H1 (cell line): ENCODE measurements around the gene ACBD6. TPM values are rescaled to one million over a fixed set of nuclear protein-coding genes. Genes with fewer than 3 reads are reported as not detected.

Experiments used
- CTCF ChIA-PET: fragments of 300-600 bp; sonication (Branson Sonifier 250); formaldehyde crosslinking; loops from one replicate; lab custom pipeline; 2021; ENCODE audit not compliant: partially characterized antibody; lab: Charles Lee
- POLR2A ChIA-PET: fragments of 300-600 bp; sonication (Branson Sonifier 250); formaldehyde crosslinking; loops from one replicate; lab custom pipeline; 2021; ENCODE audit warnings: inconsistent platforms; ENCODE audit not compliant: partially characterized antibody; lab: Charles Lee
- DNase-seq, 2 experiments: peaks; one replicate each; pipeline versions ENCODE4 v3.0.0 to v3.0.0-alpha.2; 2010 to 2022; ENCODE audit warnings: low spot score in 2 of 2, low read depth in 1 of 2, mixed read lengths in 1 of 2
- FAIRE-seq: peaks from 2 replicates; lab custom pipeline; 2011; peaks lifted over from hg19 to GRCh38; lab: Jason Lieb, UNC
- H2AFZ ChIP-seq: 2 replicates; pipeline ENCODE4 v1.8.1; 2012; ENCODE audit warnings: low read length, inconsistent platforms
- H2AK5ac ChIP-seq: 2 replicates; pipeline ENCODE4 v1.6.1; 2013; ENCODE audit warnings: low read depth, low read length
- H2BK120ac ChIP-seq: replicated peaks from 2 replicates; pipeline ENCODE3; 2013; ENCODE audit warnings: low read depth, low read length, inconsistent platforms
- H2BK12ac ChIP-seq: 2 replicates; pipeline ENCODE4 v1.6.1; 2013; ENCODE audit warnings: low read depth, low read length
- H2BK15ac ChIP-seq: 2 replicates; pipeline ENCODE4 v1.6.1; 2013; ENCODE audit warnings: low read length
- H2BK20ac ChIP-seq: 2 replicates; pipeline ENCODE4 v1.6.1; 2013; ENCODE audit warnings: low read length
- H2BK5ac ChIP-seq: 2 replicates; pipeline ENCODE4 v1.6.1; 2013; ENCODE audit warnings: low read depth, low read length
- H3K14ac ChIP-seq: 2 replicates; pipeline ENCODE4 v1.6.1; 2013; ENCODE audit warnings: inconsistent platforms; ENCODE audit not compliant: insufficient read length
- H3K18ac ChIP-seq: 2 replicates; pipeline ENCODE4 v1.6.1; 2013; ENCODE audit warnings: low read length; ENCODE audit errors: extremely low read depth
- H3K23ac ChIP-seq: 2 replicates; pipeline ENCODE4 v1.6.1; 2013; ENCODE audit warnings: inconsistent platforms; ENCODE audit not compliant: insufficient read length
- H3K23me2 ChIP-seq: 2 replicates; pipeline ENCODE4 v1.6.1; 2013; ENCODE audit warnings: low read depth, low read length
- H3K27ac ChIP-seq: 2 replicates; pipeline ENCODE4 v1.6.1; 2011; ENCODE audit warnings: low read depth, low read length, inconsistent platforms
- H3K27me3 ChIP-seq, 4 experiments: replicated peaks in 1 of 4; 1 replicate in 1 of 4; 2 replicates in 3 of 4; pipeline versions ENCODE4 v1.6.1 to v1.8.1; 2011 to 2013; ENCODE audit warnings: low read length in 3 of 4, mild to moderate bottlenecking in 3 of 4, inconsistent platforms in 2 of 4, mixed read lengths in 2 of 4, moderate library complexity in 1 of 4; ENCODE audit not compliant: control insufficient read depth in 3 of 4, insufficient read depth in 3 of 4; ENCODE audit errors: extremely low read depth in 1 of 4
- H3K36me3 ChIP-seq, 4 experiments: 2 replicates each; pipeline versions ENCODE4 v1.6.1 to v1.8.1; 2011 to 2013; ENCODE audit warnings: mild to moderate bottlenecking in 4 of 4, low read length in 3 of 4, moderate library complexity in 2 of 4, control low read depth in 1 of 4, inconsistent platforms in 1 of 4; ENCODE audit not compliant: insufficient read depth in 4 of 4, control insufficient read depth in 2 of 4
- H3K4ac ChIP-seq: replicated peaks from 2 replicates; pipeline ENCODE3; 2013; ENCODE audit warnings: low read length, low read depth, mixed read lengths, inconsistent platforms; ENCODE audit not compliant: insufficient read length
- H3K4me1 ChIP-seq, 4 experiments: replicated peaks in 1 of 4; 1 replicate in 1 of 4; 2 replicates in 3 of 4; pipeline versions ENCODE4 v1.6.1 to v1.8.1; 2011 to 2013; ENCODE audit warnings: low read length in 3 of 4, inconsistent platforms in 2 of 4, mixed read lengths in 1 of 4; ENCODE audit not compliant: insufficient read depth in 4 of 4, control insufficient read depth in 3 of 4
- H3K4me2 ChIP-seq, 2 experiments: 2 replicates each; pipeline versions ENCODE4 v1.6.1 to v1.8.1; 2011 to 2013; ENCODE audit warnings: low read depth in 2 of 2, low read length in 2 of 2, control low read depth in 1 of 2, inconsistent platforms in 1 of 2, mild to moderate bottlenecking in 1 of 2; ENCODE audit not compliant: insufficient read depth in 1 of 2
- H3K4me3 ChIP-seq, 4 experiments: fragments of 200-600, 300-600 bp in 1 of 4; sonication (generic), shearing (Covaris generic), sonication (Bioruptor Twin) in 1 of 4; 2 replicates each; pipeline versions ENCODE4 v1.5.1 to v1.8.1; 2011 to 2016; ENCODE audit warnings: low read length in 4 of 4, low read depth in 3 of 4, control low read depth in 2 of 4, inconsistent platforms in 2 of 4, mild to moderate bottlenecking in 2 of 4, mixed read lengths in 1 of 4, moderate library complexity in 1 of 4; ENCODE audit not compliant: insufficient read depth in 2 of 4; ENCODE audit errors: extremely low read depth in 1 of 4
- H3K56ac ChIP-seq: replicated peaks from 2 replicates; pipeline ENCODE3; 2013; ENCODE audit warnings: low read depth, mild to moderate bottlenecking, mixed read lengths, low read length, inconsistent platforms; ENCODE audit not compliant: insufficient read length
- H3K79me1 ChIP-seq: 2 replicates; pipeline ENCODE4 v1.6.1; 2013; ENCODE audit warnings: low read depth, low read length, control low read depth
- H3K79me2 ChIP-seq, 2 experiments: 2 replicates each; pipeline versions ENCODE4 v1.6.1 to v1.8.1; 2012 to 2013; ENCODE audit warnings: low read length in 2 of 2, mild to moderate bottlenecking in 2 of 2, inconsistent platforms in 1 of 2; ENCODE audit not compliant: insufficient read depth in 2 of 2, control insufficient read depth in 1 of 2
- H3K9ac ChIP-seq, 4 experiments: replicated peaks in 1 of 4; 1 replicate in 1 of 4; 2 replicates in 3 of 4; pipeline versions ENCODE4 v1.6.1 to v1.8.1; 2011 to 2013; ENCODE audit warnings: low read depth in 3 of 4, low read length in 3 of 4, control low read depth in 2 of 4, mild to moderate bottlenecking in 2 of 4, moderate library complexity in 2 of 4, inconsistent platforms in 1 of 4; ENCODE audit errors: extremely low read depth in 1 of 4
- H3K9me3 ChIP-seq, 2 experiments: 2 replicates each; pipeline versions ENCODE4 v1.6.1 to v1.8.1; 2012 to 2013; ENCODE audit warnings: mild to moderate bottlenecking in 2 of 2, moderate library complexity in 2 of 2, control low read depth in 1 of 2, inconsistent platforms in 1 of 2, low read depth in 1 of 2, low read length in 1 of 2, mixed read lengths in 1 of 2; ENCODE audit not compliant: insufficient read depth in 2 of 2
- H4K20me1 ChIP-seq, 2 experiments: replicated peaks in 1 of 2; 2 replicates each; pipeline versions ENCODE3 to v1.8.1; 2011 to 2013; ENCODE audit warnings: inconsistent platforms in 2 of 2, low read length in 2 of 2, mild to moderate bottlenecking in 1 of 2; ENCODE audit not compliant: insufficient read depth in 2 of 2, control insufficient read depth in 1 of 2
- H4K5ac ChIP-seq: 2 replicates; pipeline ENCODE4 v1.6.1; 2013; ENCODE audit warnings: low read length, low read depth, mixed read lengths, inconsistent platforms; ENCODE audit not compliant: insufficient read length
- H4K8ac ChIP-seq: 2 replicates; pipeline ENCODE4 v1.8.0; 2013; ENCODE audit warnings: mild to moderate bottlenecking, moderate library complexity, low read length, inconsistent platforms; ENCODE audit not compliant: insufficient read depth; ENCODE audit errors: extremely low read depth
- H4K91ac ChIP-seq: replicated peaks from 2 replicates; pipeline ENCODE3; 2013; ENCODE audit warnings: low read length, mixed read lengths, inconsistent platforms; ENCODE audit not compliant: insufficient read length
- ASH2L ChIP-seq: fragments of 200-600, 300-600 bp; sonication (generic); IDR thresholded peaks from one replicate; pipeline ENCODE4 v1.7.1; 2017; ENCODE audit warnings: low read length
- EP300 ChIP-seq, 2 experiments: IDR thresholded peaks; 1 replicate in 1 of 2; 2 replicates in 1 of 2; pipeline ENCODE4 v1.6.1; 2011 to 2012; ENCODE audit warnings: low read depth in 2 of 2, low read length in 2 of 2, mild to moderate bottlenecking in 2 of 2, borderline replicate concordance in 1 of 2, inconsistent platforms in 1 of 2, moderate library complexity in 1 of 2
- RFX5 ChIP-seq: IDR thresholded peaks from 2 replicates; pipeline ENCODE4 v1.6.1; 2011; ENCODE audit warnings: low read depth, low read length, improper control_type of control experiment, borderline replicate concordance
- SIX5 ChIP-seq: IDR thresholded peaks from 2 replicates; pipeline ENCODE4 v1.6.1; 2011; ENCODE audit warnings: mild to moderate bottlenecking, low read depth, low read length
- SP1 ChIP-seq: IDR thresholded peaks from 2 replicates; pipeline ENCODE4 v1.6.1; 2011; ENCODE audit warnings: low read depth, low read length
- WGBS, 2 experiments: shearing (Covaris generic) in 1 of 2; methylation state at CpG; one replicate each; pipeline versions ENCODE4 v1.1.6 to v1.1.7; 2013 to 2015; ENCODE audit warnings: low lambda C conversion rate in 2 of 2, mixed read lengths in 2 of 2, inconsistent platforms in 1 of 2, low coverage in 1 of 2, missing lambda C conversion rate in 1 of 2; ENCODE audit not compliant: insufficient replicate concordance in 2 of 2, insufficient coverage in 1 of 2, insufficient read length in 1 of 2; ENCODE audit errors: extremely low coverage in 1 of 2, missing lambda C conversion rate in 1 of 2; 5-methylcytosine and 5-hydroxymethylcytosine counted together
- polyA plus RNA-seq, 7 experiments: library from polyadenylated mRNA; depleted of rRNA in 3 of 7; stranded (reverse) in 5 of 7; unstranded in 2 of 7; fragments of >200 nt in 5 of 7; fragments of 200-250 nt in 2 of 7; gene quantifications; 1 replicate in 5 of 7; 2 replicates in 1 of 7; 4 replicates in 1 of 7; pipeline versions ENCODE4 v1.2.1 to v1.2.3, GENCODE V29; 2011 to 2013; ENCODE audit warnings: missing spikeins in 2 of 7, mixed read lengths in 2 of 7
- total RNA-seq: library from RNA; stranded (reverse); fragmentation: NEBNext Ultra II Directional; extraction: Animal tissue kit (Norgen Biotek cat#: 25700); gene quantifications from 2 replicates; pipeline ENCODE4 v1.2.1, GENCODE V29; 2021

Gene ACBD6
- total and polyA plus RNA-seq, 2 of the 8 experiments (the other 6 are each of a cell fraction or from before 2014, with no cell fraction given) = 52.0 to 67.7 TPM

DNA sequence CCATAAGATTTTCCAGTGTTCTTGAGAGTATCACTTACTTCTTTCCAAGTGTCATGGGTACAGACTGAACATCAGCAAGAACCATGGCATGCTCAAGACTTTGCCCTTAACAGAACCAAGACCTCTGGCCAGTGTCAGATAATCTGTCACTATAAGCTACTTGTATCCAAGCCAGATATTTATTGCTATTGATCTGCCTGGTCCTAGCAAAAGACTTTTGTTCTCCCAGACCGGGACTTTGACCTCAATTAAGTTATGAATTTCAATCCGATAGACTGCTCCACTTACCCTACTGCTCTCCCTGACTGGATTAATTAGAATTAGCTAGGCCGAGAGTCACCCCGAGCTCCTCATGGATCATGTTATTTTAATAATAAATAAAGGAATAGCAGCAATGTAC, 129.6 kb downstream of the ACBD6 start:
- Histone ChIP-seq H3K9me3 (no peaks in the 10 kb centered on the region), H3K4me3 (no peak overlapping the region), H3K4me2 (no peak overlapping the region), H3K27me3 (no peaks in the 10 kb centered on the region), H4K8ac (no peak overlapping the region), H3K23ac (no peak overlapping the region), H2BK15ac (no peak overlapping the region), H2AK5ac (no peak overlapping the region), H2BK120ac (peak overlapping the region; percentile 54), H2AFZ (no peak overlapping the region), H3K4ac (no peak overlapping the region), H3K9ac (no peak overlapping the region), H3K23me2 (no peaks in the 10 kb centered on the region; the same call in 1 of the 2 replicates), H2BK20ac (no peak overlapping the region), H3K14ac (no peak overlapping the region), H3K36me3 (no peaks in the 10 kb centered on the region), H2BK5ac (no peak overlapping the region), H3K56ac (no peak overlapping the region), H3K79me2 (0 out of 4 replicates have a peak, but pooled peaks cover 0 to 2% of the 10 kb centered on the region in 2 experiments), H2BK12ac (no peak overlapping the region), H4K20me1 (no peaks in the 10 kb centered on the region), H3K18ac (no peak overlapping the region), H4K5ac (no peak overlapping the region), H3K79me1 (no peaks in the 10 kb centered on the region), H3K27ac (no peak overlapping the region), H3K4me1 (peaks cover 0 to 4% (median 0%) of the 10 kb centered on the region in 4 experiments; a peak in 2 of 7 replicates), H4K91ac (no peak overlapping the region)
- no peak for FAIRE-seq
- POLR2A ChIA-PET = interaction anchor here (0.8 kb wide), 1 partner anchor 9 kb away, joined by 3 read pairs; no protein-coding TSS in a partner anchor
- 88% methylated on average over 4 of the region's 4 CpGs; no CpG with 5 or more reads in 1 of the 2 experiments for WGBS, 2 experiments
- no peak for DNase-seq
- CTCF ChIA-PET = interaction anchor here (1.0 to 1.2 kb wide), 2 partner anchors 9 to 45 kb away, joined by 3 to 4 read pairs; no protein-coding TSS in a partner anchor
- TF ChIP-seq SIX5 = no peak
- TF ChIP-seq EP300 (IDR thresholded peaks at IDR 0.05; ENCODE audit: borderline replicate concordance in 1 of 2, low read depth in 2 of 2, low read length in 2 of 2) = no peak
- no peak for TF ChIP-seq ASH2L
- no peak for TF ChIP-seq RFX5
- no peak for TF ChIP-seq SP1
- TF ChIP-seq, all 59 proteins: peak for 0
